Activated naive CD4-positive, alpha-beta T cell treated with Interleukin-2 at 50 U/mL for 16 hours (primary cell): ENCODE results near the gene TMEM147.
A peak's percentile ranks its signal among the peaks of the same experiment; 100 is the strongest.

ENCODE experiments used
- DNase-seq: peaks from one replicate; pipeline ENCODE4 v3.0.0-alpha.2; 2020

The TMEM147 gene

DNA sequence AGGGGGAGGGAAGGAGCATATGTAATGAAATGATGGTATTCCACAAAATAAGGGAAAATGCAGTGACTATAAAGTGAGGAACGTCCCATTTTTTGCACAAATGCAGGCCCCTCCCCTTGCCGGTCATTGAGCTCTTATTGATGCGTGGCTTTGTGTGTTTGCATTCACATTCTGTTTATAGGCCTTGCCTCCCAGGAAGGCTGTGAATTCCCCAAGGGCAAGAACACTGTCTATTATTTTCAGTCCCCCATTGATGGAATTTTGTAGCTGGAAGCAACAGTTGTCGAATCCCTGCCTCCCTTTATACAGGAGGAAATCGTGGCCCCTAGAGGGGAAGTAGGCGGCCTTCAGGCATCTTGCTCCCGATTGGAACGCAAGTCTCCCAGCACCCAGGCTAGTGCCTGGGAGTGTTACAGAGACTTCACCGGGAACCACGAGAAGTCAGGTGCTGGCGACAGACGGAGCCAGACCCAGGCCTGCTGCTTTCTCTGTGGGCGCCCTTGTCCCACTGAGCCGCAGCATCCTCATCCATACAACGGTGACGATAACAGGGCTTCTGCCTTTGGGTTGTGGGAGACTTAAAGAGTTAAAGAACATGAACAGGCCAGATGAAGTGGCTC is 24.2 kb upstream of the TMEM147 start:
- no peak for DNase-seq

DNA sequence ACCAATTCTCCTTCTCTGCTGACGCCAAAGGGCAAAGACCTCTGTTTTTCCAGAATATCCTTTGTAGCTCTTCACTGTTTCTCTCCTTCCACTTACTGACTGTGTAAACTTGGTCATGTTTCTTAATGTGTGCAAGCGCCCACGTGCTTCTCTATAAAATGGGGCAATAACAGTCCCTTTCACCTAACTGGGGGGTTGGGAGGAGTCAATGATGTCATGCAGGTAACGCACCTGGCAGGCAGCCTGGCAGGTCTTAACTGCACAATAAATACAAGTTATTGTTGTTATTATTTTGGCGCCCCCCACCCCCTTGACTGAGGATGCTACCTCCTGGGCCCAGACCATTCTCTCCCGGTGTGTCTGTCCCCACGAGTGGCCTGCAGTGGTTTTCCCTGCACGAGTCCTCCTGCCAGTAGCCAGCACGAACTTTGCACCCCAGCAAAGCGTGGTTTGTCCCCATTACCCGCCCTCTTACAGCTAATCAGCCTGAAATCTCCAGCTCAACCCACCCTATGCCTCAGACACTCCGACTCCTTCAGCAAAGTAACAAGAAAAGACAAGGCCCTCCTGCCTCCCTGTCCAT is 22.6 kb upstream of the TMEM147 start:
- DNase-seq = no peak

DNA sequence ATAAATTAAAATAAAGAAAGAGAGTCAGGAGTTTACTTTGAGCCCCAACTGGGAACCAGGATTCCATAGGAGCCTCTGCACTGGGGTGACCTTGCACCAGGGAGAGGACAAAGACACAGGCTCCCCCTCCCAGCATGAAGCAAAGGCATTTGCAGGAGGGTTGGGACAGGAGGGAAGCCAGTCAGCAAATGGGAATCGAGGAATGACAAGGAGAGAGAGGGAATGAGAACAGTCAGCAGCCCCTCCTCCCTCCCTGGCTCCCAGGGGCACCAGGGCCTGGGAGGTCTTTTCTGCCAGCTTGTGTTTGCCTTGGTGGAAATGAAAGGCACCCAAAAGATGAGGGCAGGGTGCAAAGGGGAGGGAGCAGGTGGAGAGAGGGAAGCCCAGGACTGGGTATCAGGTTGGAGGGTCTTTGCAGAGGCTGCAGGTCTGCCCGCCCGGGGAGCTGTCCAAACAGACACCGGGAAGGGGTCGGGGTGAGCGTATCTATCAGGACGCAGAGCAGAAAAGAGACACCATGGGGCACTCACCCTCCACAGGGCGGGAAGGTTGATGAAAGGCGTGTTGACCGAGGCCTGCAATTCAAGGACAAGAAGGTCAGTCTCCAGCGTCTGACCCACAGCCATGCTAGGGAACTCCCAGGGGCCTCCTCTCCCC is 21.1 kb upstream of the TMEM147 start:
- DNase-seq = no peak

DNA sequence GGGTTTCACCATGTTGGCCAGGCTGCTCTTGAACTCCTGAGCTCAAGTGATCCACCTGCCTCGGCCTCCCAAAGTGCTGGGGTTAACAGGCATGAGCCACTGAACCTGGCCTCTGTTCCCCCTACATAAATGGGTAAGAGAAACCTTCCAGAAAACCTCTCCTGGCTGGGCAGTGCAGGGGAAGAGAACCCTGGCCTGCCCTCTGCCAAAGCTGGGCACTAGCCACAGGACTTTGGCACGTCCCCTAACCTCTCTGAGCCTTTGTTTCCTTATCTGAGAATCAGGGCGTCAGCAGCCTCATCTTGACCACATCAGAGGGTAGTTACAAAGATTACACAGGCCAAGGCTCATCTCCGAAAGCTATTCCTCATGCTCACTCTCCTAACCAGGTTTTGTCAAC is 19.6 kb upstream of the TMEM147 start:
- DNase-seq = no peak

DNA sequence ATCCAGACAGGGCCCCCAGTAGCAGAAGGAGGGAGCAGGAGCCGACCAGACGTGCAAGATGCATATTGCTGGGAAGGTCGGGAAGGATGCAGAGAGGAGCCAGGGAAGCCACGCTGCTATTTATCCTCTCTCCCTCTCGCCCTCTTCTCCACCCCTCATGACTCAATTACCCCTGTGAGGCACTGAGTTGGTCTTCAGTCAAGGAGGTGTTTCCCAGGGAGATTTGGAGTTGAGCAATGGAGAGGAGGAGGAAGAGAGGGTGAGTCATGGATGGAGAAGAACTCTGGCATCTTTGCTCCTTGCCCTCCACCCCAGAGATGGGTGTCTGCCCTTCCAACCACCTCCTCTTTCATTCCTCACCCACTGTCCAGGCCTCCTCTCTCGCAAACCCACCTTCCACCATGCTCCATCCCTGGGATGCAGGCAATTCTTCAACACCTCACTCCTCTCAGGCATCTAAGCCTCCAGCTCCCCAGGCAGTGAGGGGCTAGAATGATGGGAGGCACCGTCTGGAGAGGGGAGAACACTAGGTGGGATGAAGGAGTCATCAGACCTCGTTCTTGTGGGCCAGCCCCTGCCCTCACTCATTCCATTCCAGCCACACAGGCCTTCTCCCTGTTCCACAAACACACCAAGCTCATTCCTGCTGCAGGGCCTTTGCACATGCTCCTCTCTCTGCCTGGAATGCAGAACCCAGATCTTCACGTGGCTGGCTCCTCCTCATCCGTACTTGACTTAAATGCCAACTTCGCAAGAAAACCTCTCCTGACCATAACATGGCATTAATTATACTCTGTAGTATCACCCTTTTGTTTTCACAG is 17.0 kb upstream of the TMEM147 start, which contains the start of gene SBSN:
TSS of gene SBSN (minus strand) at position 94 of the 821 bp plus-strand sequence. CDS start at position 64, 30 bp downstream.
- DNase-seq = no peak

DNA sequence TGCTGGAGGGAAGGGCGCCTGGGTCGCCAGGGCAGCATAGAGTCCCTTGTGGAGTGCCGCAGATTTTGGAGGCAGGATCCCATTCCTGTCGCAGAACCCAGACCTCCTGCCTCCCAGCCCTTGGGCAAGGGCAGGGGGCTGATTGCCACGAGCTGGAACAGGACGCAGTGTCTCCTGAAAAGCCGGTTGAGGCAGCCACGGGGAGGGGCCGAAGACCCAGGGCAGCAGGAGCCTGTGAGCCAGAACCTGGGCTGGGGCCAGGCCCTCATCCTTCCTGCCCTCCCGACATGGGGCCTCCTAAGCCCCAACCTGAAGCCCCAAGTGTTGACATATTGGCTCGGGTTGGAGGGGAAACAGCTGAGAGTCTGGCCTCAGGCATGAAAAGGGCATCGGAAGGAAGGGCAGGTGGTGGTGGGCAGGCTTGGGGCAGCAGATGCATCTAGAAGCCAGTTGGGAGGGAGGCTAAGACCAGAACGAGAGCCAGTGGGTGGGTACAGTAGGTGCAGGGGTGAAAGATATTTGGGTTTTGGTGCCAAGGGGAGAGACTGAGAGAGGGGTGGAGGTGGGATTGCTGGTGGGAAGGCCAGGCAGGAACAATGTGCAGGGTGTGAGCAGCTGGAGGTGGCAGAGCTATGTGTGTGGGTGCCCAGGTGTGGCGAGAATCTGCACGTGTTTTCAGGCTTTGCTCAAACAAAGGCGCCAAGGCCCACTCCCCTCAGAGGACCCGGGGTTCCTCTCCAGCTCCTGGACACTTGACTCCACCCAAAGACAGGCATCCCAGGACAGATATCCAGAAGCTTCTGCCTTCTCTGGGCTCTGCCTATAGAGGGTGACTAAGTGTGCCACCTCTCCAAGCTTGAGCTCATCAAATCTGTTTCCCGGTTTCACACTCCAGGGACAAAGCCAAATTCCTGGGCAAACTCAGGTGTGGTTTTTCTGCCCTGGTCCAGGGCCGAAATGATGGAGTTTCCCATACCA is 15.9 kb upstream of the TMEM147 start:
- DNase-seq = no peak

DNA sequence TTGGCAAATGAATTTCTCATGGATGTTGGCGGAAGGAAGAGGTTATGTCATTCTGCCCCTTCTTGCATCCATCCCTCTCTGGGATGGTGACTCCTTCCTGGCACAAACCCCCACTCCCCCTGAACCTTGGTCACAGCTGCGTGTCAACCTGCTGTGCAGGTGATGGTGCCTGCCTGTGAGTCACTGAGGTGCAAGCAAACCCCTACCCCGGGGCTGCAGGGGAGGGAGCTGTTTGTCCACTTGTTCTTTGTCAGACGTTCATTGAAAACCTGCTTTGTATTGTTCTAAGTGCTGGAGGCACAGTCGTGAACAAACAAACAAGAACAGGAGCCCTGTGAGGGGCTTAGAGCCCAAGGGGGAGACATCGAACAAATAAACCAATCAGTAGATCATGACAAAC is 14.1 kb upstream of the TMEM147 start:
- no peak for DNase-seq

DNA sequence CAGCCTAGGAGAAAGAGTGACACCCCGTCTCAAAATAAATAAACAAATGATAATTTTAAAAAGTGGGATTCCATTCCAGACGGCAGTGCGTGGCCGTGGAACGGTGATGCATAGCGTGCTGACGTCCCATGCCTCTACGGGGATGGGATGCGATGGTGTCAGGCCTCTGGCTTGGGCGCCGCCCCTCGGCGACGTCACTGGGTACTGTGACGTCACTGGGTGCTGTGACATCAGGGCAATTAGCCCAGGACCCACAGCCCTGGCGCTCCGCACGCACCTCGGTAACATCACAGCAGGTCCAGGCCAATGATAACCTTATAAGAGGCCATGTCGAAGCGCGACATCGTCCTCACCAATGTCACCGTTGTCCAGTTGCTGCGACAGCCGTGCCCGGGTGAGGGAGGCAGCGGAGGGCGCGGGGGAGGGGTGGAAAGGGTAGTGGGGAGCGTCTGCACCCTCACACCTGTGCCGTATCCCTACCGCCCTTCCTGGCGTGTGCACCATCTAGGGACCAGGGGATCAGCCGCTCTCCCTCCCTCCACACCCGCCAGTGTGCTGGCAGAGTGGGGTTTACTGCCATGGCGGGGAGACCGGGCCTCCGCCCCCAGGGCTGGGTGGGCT is 12.1 kb upstream of the TMEM147 start, which contains the start of gene GAPDHS:
TSS of gene GAPDHS (plus strand) at position 256 of the 621 bp plus-strand sequence. CDS start at position 328, 72 bp downstream.
- no peak for DNase-seq

DNA sequence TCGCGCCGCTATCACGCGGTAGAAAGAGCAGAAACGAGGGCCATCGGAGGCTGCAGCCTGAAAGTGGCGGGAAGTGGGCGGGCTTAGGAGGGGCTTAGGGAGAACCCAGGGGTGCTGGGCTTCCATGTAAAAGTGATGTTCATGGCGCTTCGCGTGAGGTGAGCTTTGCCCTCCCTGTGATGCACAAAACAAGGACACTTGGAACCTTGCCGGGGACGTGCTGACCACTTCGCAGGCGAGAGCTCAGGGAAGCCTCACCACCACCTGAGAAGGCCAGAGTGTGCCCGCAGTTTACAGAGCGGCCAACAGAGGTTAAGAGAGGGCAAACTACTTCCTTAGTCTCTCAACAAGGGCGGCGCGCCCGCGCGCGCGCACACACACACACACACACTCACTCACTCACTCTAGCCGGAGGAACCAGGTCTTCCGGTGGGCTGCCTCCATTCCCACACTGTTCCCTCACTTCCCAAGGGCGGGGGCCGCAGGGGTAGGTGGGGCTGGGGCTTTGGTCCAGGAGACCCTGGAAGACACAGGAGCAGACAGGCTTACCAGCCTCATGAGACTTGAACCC is 11.5 kb upstream of the TMEM147 start:
- DNase-seq = peak; percentile 7

DNA sequence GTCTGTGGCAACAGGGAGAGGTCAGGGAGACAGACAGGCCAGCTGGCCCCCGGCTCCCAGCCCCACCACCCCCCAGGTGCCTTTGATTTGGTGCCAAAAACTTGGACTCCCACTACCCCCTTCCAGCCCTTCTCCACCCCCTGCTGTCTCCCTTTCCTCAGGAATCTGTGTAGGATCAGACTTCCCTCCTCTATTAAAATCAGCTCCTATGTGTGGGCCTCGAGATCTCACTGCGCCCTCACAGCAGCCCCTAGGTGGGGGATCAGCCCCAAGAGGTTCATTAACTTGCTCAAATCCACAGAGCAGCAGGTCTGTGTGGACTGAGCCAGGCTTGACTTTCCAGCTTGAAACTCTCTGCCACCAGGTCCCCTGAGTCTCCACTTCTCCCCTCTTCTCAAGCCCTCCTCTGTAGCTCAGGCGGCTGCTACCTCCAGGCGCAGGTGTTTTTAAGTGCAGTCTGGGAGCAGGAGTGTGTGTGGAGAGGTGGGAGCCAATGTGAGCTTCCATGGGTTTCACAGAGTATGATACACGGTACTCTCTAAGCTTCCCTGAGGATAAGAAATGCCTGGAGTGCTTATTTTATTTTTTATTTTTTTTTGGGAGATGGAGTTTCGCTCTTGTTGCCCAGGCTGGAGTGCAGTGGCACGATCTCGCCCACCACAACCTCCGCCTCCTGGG is 10.5 kb upstream of the TMEM147 start:
- DNase-seq = no peak

DNA sequence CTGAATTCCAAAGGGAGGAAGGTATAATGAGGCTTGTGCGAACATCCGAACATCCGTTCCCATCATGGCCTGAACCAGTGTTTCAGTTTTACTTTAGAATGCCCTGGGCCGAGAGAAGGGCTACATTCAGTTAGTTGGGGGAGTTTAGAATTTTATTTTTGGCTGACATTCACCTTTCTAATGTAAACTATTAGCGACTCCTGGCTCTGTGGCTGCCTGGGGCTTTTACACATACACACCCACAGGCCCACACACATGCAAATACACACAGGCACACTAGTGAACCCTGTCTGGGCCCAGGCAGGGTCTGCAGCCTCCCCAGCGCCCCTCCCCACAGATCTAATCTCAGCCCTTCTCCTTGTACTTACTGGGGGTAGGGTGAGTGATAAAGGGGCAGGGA is 6.1 kb upstream of the TMEM147 start:
- DNase-seq = no peak

DNA sequence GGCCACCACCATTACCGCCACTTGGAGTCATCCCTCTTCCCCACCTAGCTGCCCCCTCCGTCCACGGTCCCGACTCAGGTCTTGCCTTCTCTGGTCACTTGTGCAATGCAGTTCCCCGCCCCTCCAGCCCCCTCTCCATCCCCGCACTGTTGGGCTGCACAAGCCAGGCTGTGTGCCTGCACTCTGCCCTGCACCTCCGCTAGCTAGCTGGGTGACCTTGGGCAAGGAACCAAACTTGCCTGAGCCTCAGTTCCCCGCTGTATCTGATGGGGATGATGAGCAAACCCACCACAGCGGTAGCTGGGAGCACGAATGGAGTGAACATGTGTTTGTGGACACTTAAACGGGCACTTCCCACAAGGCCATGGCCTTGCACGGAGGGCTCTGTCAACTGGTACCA is 5.6 kb upstream of the TMEM147 start:
- no peak for DNase-seq

DNA sequence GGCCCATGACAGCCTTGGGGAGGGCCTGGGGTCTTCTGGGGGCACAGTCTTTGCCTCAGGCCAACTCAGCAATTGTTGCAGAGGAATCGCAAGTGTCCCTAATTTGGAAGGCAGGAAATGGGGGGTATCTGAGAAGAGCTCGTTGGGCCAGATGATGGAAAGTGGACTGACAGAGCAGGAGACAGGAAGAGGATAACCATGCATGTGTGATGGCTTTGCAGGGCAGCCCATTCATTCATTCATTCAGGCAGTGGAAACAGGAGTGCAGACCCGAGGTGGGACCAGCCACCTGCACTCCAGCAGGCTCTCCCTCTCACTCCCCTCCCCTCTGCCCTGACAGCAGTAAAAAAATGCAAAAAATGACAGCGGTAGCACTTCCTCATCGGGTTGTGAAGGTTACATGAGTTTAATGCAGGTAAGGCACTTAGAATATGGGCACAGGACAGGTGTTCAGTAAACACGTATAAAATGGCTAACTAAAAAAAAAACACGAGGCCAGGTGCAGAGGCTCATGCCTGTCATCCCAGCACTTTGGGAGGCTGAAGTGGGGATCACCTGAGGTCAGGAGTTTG is 5.0 kb upstream of the TMEM147 start:
- DNase-seq = no peak

DNA sequence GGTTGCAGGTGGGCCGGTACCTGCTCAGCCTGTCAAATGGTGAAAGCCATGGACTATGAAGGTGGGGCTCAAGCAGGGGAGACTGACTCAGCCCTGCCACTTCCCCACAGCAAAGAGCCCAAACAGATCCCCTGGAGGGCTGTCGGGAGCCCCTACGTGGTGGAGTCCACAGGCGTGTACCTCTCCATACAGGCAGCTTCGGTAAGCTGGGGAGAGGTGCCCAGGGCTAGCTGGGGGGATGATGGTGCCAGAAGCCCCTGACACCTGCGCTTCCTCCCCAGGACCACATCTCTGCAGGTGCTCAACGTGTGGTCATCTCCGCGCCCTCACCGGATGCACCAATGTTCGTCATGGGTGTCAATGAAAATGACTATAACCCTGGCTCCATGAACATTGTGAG is 3.2 kb upstream of the TMEM147 start:
- no peak for DNase-seq

DNA sequence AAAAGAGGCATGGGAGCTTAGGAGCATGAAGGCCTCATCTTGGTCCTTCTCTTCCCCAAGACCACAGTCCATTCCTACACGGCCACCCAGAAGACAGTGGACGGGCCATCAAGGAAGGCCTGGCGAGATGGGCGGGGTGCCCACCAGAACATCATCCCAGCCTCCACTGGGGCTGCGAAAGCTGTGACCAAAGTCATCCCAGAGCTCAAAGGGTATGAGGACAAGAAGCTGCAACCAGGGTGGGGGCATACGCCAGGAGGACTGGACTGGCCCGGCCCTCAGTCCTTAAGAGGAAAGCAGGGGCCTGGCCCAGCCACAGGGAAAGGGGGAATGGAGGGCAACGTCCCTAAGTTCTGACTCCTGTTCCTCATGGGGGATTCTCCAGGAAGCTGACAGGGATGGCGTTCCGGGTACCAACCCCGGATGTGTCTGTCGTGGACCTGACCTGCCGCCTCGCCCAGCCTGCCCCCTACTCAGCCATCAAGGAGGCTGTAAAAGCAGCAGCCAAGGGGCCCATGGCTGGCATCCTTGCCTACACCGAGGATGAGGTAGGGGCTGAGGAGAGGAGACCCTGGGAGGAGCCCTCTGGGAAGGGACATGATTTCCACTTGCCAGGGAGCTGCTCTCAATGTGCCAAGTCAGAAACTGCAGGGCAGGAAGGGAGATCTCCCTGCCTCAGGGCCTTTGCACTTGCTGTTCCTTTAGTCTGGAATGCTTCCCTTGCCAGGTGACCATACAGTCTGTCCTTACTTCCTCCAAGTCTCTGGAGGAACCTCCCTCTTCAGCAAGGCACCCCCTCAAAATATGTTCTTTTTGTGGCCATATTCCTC is 1.9 kb upstream of the TMEM147 start:
- DNase-seq = no peak

DNA sequence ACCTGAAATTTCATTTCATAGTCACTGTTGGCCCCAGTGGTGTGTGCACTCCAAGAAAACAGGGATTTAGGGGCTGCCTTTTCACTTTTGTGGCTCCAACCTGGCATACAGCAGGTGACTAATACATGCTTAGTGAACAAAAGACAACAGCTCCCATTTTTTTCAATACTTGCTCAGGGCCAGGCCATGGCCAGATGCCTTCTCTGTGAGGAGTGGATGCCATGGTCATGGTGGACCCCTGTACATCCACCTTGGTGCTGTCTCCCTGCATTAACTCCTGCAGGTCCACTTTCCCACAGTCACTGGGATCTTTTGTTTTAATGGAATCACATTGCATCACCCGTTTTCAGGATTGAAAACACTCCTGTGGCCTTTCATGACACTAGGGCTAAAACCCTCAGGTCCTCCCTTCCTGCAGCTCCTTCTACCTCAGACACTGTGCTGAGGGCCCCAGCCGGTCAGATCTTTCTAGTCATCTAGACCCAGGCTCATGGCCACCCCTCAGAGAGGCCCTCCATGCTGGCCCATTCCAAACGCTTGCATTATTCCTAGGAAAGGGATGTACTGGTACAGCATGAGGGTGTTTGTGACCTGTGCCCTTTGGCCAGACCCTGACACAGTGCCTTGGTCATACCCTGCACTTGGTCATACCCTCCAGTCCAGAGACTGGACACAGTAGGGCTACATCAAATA is 1.2 kb upstream of the TMEM147 start:
- no peak for DNase-seq

DNA sequence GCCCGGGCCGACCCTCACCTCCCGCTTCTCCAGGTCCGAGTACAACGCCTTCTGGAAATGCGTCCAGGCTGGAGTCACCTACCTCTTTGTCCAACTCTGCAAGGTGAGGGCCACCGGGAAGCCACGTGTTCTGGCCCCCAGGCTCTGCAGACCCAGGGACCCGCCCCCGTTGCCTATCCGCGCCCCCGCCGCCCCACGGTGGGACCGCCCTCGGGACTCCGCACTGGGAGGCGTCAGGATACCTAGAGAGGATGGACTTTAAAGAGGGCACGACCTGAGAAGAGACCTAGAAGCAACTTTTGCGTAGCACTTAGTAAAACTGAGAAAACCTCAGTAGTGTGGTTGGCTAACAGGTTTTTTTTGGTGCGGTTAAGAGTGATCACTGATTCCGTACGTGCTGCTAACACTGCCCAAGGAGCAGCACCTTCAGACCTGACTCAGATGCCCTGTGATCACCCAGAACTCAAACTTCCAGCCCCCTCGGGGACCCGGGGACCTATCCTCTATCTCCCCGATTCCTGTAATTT is 492 bp downstream of the TMEM147 start:
- DNase-seq = peak; percentile 71

DNA sequence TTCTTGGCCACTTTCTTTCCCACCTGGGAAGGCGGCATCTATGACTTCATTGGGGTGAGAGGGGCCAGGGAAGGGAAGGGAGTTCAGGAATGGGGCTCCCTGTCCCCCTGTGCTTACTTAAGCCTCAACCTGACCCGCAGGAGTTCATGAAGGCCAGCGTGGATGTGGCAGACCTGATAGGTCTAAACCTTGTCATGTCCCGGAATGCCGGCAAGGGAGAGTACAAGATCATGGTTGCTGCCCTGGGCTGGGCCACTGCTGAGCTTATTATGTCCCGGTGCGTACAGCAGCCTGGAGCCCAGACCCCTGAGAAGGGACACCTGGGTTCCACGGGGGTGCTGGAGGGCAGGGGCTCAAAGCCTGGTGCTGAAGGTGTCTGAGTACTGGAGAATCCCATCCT is 1.1 kb downstream of the TMEM147 start:
- DNase-seq = no peak
